ENCODE results near the gene GSAP.

The GSAP gene

GRCh38 chr7:77354484-77354883 is 61.7 kb downstream of the GSAP start:
- H3K4me3 ChIP-seq (ENCODE audit: low read length) = no peak overlapping the region
- no peak for DNase-seq (ENCODE audit: low read depth)
- no peak for TF ChIP-seq CTCF (IDR thresholded peaks at IDR 0.05; ENCODE audit: insufficient read depth, low read depth, low read length, missing control alignments)

GRCh38 chr7:77353911-77354310 is 62.2 kb downstream of the GSAP start:
- no peak overlapping the region for H3K4me3 ChIP-seq (ENCODE audit: low read length)
- no peak for TF ChIP-seq CTCF (IDR thresholded peaks at IDR 0.05; ENCODE audit: insufficient read depth, low read depth, low read length, missing control alignments)
- no peak for DNase-seq (ENCODE audit: low read depth)

GRCh38 chr7:77353407-77353721 is 62.8 kb downstream of the GSAP start:
- H3K4me3 ChIP-seq (ENCODE audit: low read length) = no peak overlapping the region
- DNase-seq (ENCODE audit: low read depth) = no peak
- TF ChIP-seq CTCF (IDR thresholded peaks at IDR 0.05; ENCODE audit: insufficient read depth, low read depth, low read length, missing control alignments) = no peak

GRCh38 chr7:77352665-77353406 is 63.3 kb downstream of the GSAP start:
- TF ChIP-seq CTCF (IDR thresholded peaks at IDR 0.05; ENCODE audit: insufficient read depth, low read depth, low read length, missing control alignments) = no peak

GRCh38 chr7:77351539-77352004 is 64.6 kb downstream of the GSAP start:
- no peak overlapping the region for H3K4me3 ChIP-seq (ENCODE audit: low read length)
- no peak for DNase-seq (ENCODE audit: low read depth)
- no peak for TF ChIP-seq CTCF (IDR thresholded peaks at IDR 0.05; ENCODE audit: insufficient read depth, low read depth, low read length, missing control alignments)

More at GRCh38 chr7:77352665-77353406, 63.3 kb downstream of the GSAP start:
- H3K4me3 ChIP-seq (ENCODE audit: low read length) = no peak overlapping the region
- no peak for DNase-seq (ENCODE audit: low read depth)

GRCh38 chr7:77349141-77349540 is 67.0 kb downstream of the GSAP start:
- TF ChIP-seq CTCF (IDR thresholded peaks at IDR 0.05; ENCODE audit: insufficient read depth, low read depth, low read length, missing control alignments) = no peak

GRCh38 chr7:77348371-77348813 is 67.8 kb downstream of the GSAP start:
- no peak for TF ChIP-seq CTCF (IDR thresholded peaks at IDR 0.05; ENCODE audit: insufficient read depth, low read depth, low read length, missing control alignments)
- no peak overlapping the region for H3K4me3 ChIP-seq (ENCODE audit: low read length)
- peak; percentile 61 for DNase-seq (ENCODE audit: low read depth)

More at GRCh38 chr7:77349141-77349540, 67.0 kb downstream of the GSAP start:
- H3K4me3 ChIP-seq (ENCODE audit: low read length) = no peak overlapping the region
- DNase-seq (ENCODE audit: low read depth) = no peak

All from epithelial cell of esophagus (primary cell).